ENCODE data around the gene TUNAR.

TUNAR gene

DNA sequence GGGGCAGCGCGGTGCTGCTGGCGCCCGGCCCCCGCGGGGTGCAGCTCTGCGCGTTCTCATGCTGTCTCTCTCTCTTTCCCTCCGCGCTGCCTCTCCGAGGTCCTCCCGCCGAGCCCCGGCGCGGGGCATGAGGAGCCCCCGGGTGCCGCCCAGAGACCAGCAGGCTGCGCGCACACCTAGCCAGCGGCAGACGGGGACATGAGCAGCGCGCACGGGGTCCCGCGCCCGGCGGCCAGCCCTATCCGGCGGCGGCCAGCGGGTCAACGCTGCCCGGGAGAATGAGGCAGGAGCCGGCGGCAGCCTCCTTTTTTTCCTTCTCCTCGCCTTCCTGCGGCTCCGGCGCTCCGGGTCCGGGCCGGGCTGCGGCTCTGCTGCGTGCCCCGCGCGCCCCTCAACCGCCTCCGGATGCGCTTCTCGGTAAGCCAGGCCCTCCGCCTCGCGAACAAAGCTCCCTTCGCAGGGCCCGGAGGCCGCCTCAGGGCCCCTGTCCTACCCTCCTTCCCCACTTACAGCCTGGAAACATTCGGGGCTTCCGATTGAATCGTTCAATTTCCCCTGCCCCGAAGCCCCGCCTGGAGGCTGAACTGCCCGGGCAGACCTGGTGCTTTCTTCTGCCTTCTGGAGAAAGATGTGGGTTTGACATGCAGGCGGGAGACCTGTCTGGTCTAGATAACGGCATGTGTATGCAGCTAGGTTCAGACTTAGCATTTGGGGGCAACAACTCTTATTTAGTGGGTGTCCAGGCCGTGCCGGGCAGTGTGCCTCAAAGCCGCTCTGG is at the start of gene TUNAR:
TSS of gene TUNAR (plus strand) at position 72 of the 778 bp plus-strand sequence.
- Histone ChIP-seq H3K4me3 (ENCODE audit: low read depth, low read length) (no peak within 1 kb of the TSS), H3K4me1 (peaks cover 6% of the 10 kb centered on the region)

GRCh38 chr14:95828649-95829265 is 47.9 kb upstream of the TUNAR start:
- Histone ChIP-seq H3K4me3 (ENCODE audit: low read depth, low read length) (no peak overlapping the region), H3K79me2 (no peaks in the 10 kb centered on the region), H3K4me1 (peaks cover 30% of the 10 kb centered on the region), H3K4me2 (ENCODE audit: low read length) (no peak overlapping the region), H3K27me3 (ENCODE audit: control insufficient read depth, insufficient read depth, low read length) (no peaks in the 10 kb centered on the region), H3K36me3 (ENCODE audit: control insufficient read depth, insufficient read depth, low read length) (no peaks in the 10 kb centered on the region), H3K9me3 (ENCODE audit: control insufficient read depth, low read length) (no peaks in the 10 kb centered on the region), H2AFZ (no peak overlapping the region), H3K9ac (no peak overlapping the region), H3K27ac (no peak overlapping the region)
- TF ChIP-seq CTCF (IDR thresholded peaks at IDR 0.05), result no peak

More for the DNA sequence above, at the start of gene TUNAR:
- H3K9ac ChIP-seq, result peak within 1 kb of the TSS; percentile 69
- H2AFZ ChIP-seq, result peak within 1 kb of the TSS; percentile 85
- peaks cover 9% of the 10 kb centered on the region for H3K79me2 ChIP-seq
- peak within 1 kb of the TSS; percentile 42 for H3K4me2 ChIP-seq (ENCODE audit: low read length)
- H3K27me3 ChIP-seq (ENCODE audit: control insufficient read depth, insufficient read depth, low read length), result no peaks in the 10 kb centered on the region
- TF ChIP-seq CTCF (IDR thresholded peaks at IDR 0.05), result no peak
- H3K27ac ChIP-seq, result peak within 1 kb of the TSS; percentile 56
- H3K36me3 ChIP-seq (ENCODE audit: control insufficient read depth, insufficient read depth, low read length), result no peaks in the 10 kb centered on the region
- no peaks in the 10 kb centered on the region for H3K9me3 ChIP-seq (ENCODE audit: control insufficient read depth, low read length)

DNA sequence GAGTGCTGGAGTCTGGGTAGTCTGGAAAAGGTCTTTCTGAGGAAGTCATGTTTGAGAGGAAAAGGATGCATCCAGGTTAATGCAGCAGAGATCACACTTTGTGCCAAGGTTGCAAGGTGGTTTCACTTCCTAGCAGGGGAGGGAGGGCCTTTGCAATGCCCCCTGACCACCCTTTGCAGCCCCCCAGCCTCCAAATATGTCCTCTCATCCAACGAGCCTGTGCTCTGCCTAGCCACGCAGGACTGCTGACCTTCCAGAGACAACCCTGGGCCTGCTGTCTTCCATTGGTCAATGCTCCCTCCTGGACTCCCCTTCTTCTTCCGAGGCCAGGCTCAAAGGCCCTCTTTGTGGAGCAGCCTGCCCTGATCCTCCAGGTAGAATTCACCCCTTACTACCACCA is 47.3 kb upstream of the TUNAR start:
- Histone ChIP-seq H3K4me3 (ENCODE audit: low read depth, low read length) (no peak overlapping the region), H3K36me3 (ENCODE audit: control insufficient read depth, insufficient read depth, low read length) (no peaks in the 10 kb centered on the region), H3K9ac (no peak overlapping the region), H2AFZ (no peak overlapping the region), H3K4me1 (peaks cover 30% of the 10 kb centered on the region), H3K27ac (no peak overlapping the region), H3K79me2 (no peaks in the 10 kb centered on the region), H3K9me3 (ENCODE audit: control insufficient read depth, low read length) (no peaks in the 10 kb centered on the region), H3K4me2 (ENCODE audit: low read length) (no peak overlapping the region), H3K27me3 (ENCODE audit: control insufficient read depth, insufficient read depth, low read length) (no peaks in the 10 kb centered on the region)
- no peak for TF ChIP-seq CTCF (IDR thresholded peaks at IDR 0.05)

DNA sequence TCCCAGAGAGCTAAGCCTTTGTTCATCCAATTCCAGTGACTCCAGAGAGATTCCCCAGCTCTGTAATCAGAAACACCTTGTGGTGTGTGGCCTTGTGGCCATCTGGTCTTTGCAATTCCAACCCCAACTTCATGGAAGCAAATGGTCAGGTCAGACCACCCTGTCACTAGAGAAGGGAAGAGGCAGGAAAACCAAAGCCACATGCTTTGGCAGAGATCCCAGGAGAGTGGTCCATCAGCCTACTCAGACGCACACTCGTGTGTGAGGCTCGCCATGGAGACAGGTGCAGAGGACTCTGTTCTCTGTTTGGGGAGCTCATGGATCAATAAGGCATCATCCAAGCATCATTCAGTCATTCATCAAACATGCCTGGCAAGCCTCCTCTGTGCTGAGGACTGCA is 46.2 kb upstream of the TUNAR start:
- Histone ChIP-seq H3K27ac (no peak overlapping the region), H3K4me2 (ENCODE audit: low read length) (no peak overlapping the region), H3K9ac (no peak overlapping the region), H3K27me3 (ENCODE audit: control insufficient read depth, insufficient read depth, low read length) (no peaks in the 10 kb centered on the region), H3K4me3 (ENCODE audit: low read depth, low read length) (no peak overlapping the region), H3K4me1 (peaks cover 34% of the 10 kb centered on the region), H2AFZ (peak overlapping the region; percentile 40), H3K9me3 (ENCODE audit: control insufficient read depth, low read length) (no peaks in the 10 kb centered on the region), H3K79me2 (no peaks in the 10 kb centered on the region), H3K36me3 (ENCODE audit: control insufficient read depth, insufficient read depth, low read length) (no peaks in the 10 kb centered on the region)
- no peak for TF ChIP-seq CTCF (IDR thresholded peaks at IDR 0.05)
